Measurements from ENCODE around the gene SLC1A3.
"Not testable (repeated sequence)": the region's sequence is repeated elsewhere in the genome, so short reads cannot be mapped to it uniquely, and the experiment has no call there.

Gene SLC1A3

DNA sequence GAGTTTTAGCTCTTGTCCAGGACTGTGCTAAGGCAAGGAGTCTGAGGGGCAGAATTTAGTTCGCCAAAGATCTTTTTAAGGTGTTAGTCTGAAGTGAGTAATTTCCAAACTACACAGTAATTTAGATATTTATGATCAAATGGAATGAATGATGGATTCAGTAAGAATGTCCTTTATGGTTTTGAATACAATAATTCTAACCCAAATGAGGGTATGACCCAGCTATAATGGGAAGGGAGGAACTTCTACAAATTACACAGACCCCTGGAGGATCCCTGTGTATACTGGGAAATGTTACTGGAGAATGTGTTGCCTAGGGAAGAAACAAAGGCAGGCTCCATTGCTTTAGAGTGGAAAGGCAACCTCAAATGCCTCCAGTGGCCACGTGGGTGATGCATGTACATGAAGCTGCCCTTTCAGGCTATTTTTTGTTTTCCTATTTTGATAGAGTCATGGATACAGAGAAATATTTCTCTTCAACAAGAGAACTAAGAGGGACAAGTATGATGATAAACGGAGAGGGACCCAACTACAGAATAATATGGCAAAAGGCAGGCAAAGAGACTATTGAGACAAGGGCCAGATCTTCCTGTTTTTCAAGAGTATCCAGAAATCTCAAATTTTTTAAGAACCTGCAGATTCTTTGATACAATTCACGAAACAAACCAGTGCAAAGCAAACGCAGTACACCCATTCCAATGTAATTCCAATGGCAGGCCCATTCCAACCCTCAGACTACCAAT, 25.4 kb downstream of the SLC1A3 start:
- no peak for DNase-seq

GRCh38 chr5:36632363-36632664, 25.9 kb downstream of the SLC1A3 start:
- no peak for DNase-seq

DNA sequence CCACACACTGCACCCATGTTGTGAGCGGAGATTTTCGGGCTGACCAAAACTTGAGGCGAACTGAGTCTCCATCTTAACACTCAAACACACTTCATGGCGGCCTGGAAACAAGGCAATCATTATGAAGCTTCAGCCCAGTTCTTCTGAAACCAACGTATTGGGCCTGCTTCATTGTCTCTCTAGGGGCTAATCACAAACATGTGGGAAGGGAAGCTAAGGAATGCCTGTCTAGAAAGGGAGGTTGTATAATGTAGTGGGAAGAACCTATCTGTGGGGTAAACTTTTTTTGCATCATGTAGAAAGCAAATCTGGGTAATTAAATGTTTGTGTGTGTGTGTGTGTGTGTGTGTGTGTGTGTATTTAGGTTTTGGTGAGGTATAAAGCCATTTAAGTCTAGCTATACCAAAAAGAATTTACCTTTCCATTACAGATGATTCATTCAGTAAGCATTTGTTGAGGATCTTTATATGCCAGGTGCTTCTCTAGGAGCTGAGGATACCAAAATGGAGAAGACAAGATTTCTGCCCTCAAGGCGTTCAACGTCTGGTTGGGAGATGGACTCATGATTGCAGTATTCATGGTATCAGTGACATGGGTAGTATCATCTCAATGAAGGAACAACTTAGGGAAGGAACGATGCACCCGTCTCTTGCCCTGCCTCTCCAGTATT, 29.4 kb downstream of the SLC1A3 start:
- no peak for DNase-seq

GRCh38 chr5:36637101-36637500, 30.7 kb downstream of the SLC1A3 start:
- DNase-seq, result no peak

- DNase-seq, result no peak
These were observed 31.1 kb downstream of the SLC1A3 start for GRCh38 chr5:36637516-36637915.

- no peak for DNase-seq
These were observed 31.6 kb downstream of the SLC1A3 start for GRCh38 chr5:36638056-36638455.

DNA sequence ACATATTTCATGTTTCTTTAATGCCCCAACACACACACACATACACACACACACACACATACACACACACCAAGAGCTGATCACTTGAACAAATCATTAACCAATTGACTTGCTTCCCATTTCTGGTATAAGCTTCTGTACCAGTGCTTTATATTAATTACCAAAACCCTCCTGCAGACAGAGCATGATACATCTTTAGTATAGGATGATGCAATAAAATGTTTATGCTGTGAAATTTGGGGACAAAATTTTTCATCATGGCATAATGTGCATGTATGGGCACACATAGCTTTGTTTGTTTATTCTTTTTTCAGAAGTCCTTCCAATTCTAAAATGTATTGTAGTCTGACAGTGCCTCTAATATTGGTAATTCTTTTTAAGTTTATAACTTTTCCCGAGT, 34.5 kb downstream of the SLC1A3 start:
- no peak for DNase-seq

- no peak for DNase-seq
These were observed 35.0 kb downstream of the SLC1A3 start for GRCh38 chr5:36641431-36641830.

GRCh38 chr5:36642089-36642488, 35.7 kb downstream of the SLC1A3 start:
- no peak for DNase-seq

GRCh38 chr5:36643162-36643561, 36.8 kb downstream of the SLC1A3 start:
- DNase-seq, result no peak

- DNase-seq, result not testable (repeated sequence)
These were observed 37.4 kb downstream of the SLC1A3 start for GRCh38 chr5:36643841-36644240.

GRCh38 chr5:36644727-36645126, 38.3 kb downstream of the SLC1A3 start:
- DNase-seq, result no peak

- no peak for DNase-seq
These were observed 39.7 kb downstream of the SLC1A3 start for GRCh38 chr5:36646100-36646499.

DNA sequence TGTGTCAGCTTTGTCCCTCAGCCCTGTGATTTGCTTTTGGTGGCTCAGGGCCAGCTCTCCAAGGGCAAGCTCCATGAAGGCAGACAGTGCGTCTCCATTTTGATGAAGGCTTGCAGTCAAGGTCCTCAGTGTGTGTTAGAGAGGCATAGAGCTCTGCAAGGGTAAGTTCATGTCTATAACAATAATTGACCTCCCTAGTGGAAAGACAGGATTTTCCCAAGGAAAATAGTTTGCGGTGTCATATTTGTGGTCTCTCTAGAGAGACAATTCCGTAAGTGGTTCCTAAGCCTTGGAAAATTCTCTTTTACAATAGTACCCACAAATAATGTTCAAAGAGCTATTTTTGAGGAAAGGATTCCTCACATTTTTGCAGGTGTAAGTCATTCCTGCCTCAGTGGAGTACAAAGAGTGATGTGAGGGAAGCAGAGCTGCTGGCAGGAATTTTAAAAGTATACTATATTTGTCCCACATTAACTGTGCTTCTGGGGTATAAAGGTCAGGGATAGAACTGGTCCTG, 40.2 kb downstream of the SLC1A3 start:
- DNase-seq, result no peak

- DNase-seq, result no peak
These were observed 40.6 kb downstream of the SLC1A3 start for GRCh38 chr5:36647046-36647445.

- DNase-seq, result no peak
These were observed 42.0 kb downstream of the SLC1A3 start for GRCh38 chr5:36648426-36648825.

GRCh38 chr5:36651761-36652685, 45.6 kb downstream of the SLC1A3 start:
- DNase-seq, result no peak

DNA sequence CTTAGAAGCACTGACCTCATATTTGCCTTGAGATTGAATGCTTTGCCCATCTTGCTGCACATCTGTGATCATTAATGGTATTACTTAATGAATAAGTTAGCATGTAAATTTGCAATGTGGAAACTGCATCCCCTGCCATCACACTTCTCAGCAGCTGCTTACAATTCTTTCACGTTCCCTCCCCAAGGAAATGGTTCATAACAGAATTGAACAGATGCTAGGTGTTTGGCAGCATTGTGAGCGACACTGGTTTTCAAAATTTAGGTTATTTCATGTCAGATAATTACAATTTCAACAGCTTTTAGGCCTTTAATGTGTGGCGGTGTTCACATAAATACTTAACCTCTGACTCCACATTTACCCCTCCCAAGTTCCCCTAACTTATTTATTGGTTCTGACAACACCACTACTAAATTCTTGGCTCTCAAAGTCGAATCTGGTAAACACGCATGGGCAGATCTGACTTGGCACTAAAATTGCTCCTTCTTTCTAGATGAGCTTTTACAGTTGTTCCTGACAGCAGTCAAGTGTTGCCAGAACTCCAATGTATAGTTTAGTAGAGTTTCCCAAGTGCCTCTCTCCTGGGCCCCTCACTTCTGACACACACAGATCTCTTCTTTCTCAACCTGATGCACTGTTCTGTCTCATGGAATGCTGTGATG, 46.8 kb downstream of the SLC1A3 start:
- no peak for DNase-seq

DNA sequence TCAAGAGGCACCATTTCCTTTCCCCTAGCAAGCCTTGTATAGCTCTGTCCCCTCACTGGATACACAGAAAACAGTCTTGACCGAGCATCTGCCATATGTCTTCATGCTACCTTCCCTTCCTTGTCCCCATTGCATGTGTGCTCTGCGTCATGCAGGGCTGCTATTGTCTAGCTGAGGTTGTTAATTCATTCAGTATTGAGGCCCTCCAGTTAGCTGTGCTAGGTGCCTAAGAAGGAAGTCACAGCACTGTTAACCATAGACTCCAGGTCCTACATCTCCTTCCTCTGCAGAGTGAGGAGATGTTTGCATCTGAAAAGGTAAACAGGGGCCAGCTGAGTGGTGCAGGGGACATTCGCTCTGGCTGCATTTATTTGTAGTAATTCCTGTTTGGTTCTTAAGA, 48.2 kb downstream of the SLC1A3 start:
- no peak for DNase-seq

DNA sequence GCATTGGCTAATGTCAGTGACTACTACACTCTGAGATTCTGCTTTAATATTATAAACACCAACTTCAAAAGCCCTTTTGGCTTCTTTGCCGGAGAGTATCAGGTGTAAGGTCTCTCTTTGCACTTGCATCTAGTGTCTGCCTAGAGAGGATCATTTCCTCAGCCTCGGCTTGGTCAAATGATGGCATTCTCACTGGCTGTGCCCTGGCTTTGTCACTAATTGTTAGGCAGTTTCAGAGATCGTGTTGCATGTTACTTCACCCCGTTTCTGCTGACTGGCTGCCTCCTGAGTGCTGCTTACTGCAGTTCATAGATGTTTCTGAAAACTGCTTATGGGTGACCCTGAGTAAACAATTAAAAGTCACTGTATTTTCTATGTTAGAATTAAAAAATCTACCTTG, 48.8 kb downstream of the SLC1A3 start:
- no peak for DNase-seq

DNA sequence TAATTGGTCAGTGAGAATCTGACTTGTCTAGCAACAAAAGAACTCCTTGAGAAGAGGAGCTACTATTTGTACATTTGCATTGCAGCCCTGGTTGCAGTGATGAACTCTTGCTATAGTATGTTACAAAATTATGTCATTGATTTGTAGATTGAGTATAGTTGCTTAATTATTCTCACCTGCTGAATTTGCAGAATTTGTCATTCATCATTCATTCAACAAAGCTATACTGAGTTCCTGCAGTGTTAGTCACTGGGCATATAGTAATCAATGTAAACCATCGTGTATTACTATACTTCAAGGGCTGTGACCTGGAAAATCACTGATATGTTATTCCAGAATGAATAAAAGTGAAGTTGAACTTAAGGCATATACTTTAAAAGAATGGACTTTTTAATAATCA, 50.1 kb downstream of the SLC1A3 start:
- no peak for DNase-seq

GRCh38 chr5:36657563-36657995, 51.2 kb downstream of the SLC1A3 start:
- no peak for DNase-seq
